Testis (tissue), 3 donors: Measurements from ENCODE around the gene TAF11L4. TPM values are rescaled to one million over a fixed set of nuclear protein-coding genes. Genes with fewer than 3 reads are reported as not detected.
"Not testable (repeated sequence)": the region's sequence is repeated elsewhere in the genome, so short reads cannot be mapped to it uniquely, and the experiment has no call there.

Experiments used
- DNase-seq: peaks from one replicate; pipeline ENCODE4 v3.0.0-alpha.2; 2019
- H3K27ac ChIP-seq, 2 donors: fragments of 200-600 bp; sonication (generic); one replicate each; pipeline ENCODE4 v1.5.1; 2019
- H3K27me3 ChIP-seq: fragments of 200-600 bp; sonication (generic); one replicate; pipeline ENCODE4 v1.5.1; 2019
- H3K36me3 ChIP-seq: fragments of 200-600 bp; sonication (generic); one replicate; pipeline ENCODE4 v1.5.1; 2017; ENCODE audit warnings: low read depth; ENCODE audit errors: missing control alignments
- H3K4me1 ChIP-seq: fragments of 200-600 bp; sonication (generic); one replicate; pipeline ENCODE4 v1.5.1; 2019
- H3K4me3 ChIP-seq, 2 donors: fragments of 200-600 bp; sonication (generic); one replicate each; pipeline ENCODE4 v1.5.1; 2017 to 2019
- H3K9me3 ChIP-seq: fragments of 200-600 bp; sonication (generic); one replicate; pipeline ENCODE4 v1.5.1; 2017
- CTCF ChIP-seq, 3 experiments: fragments of 450-650 bp in 2 of 3; fragments of 200-600 bp in 1 of 3; sonication (generic) in 1 of 3; IDR thresholded peaks; one replicate each; pipeline ENCODE4 v1.5.1; 2016 to 2019; ENCODE audit warnings: antibody characterized with exemption in 3 of 3, mild to moderate bottlenecking in 2 of 3, moderate library complexity in 1 of 3
- POLR2A ChIP-seq: fragments of 450-650 bp; IDR thresholded peaks from one replicate; pipeline ENCODE4 v1.6.1; 2017; ENCODE audit warnings: antibody characterized with exemption, mild to moderate bottlenecking, moderate library complexity
- WGBS, 2 donors: methylation state at CpG; one replicate each; pipeline ENCODE4 v1.1.5; 2018; 5-methylcytosine and 5-hydroxymethylcytosine counted together
- intact Hi-C: fragments of 100-400 bp; cut with DNase I; formaldehyde crosslinking; loops from one replicate; pipeline ENCODE4 v1.15.1; 2023; ENCODE audit warnings: low total_unique reads
- polyA plus RNA-seq: library from polyadenylated mRNA; stranded (reverse); fragments of 350-450 nt; fragmentation: Illumina TruSeq; extraction: RNeasy Lipid Tissue Mini Kit (QIAGEN cat#74804); gene quantifications from one replicate; pipeline ENCODE4 v1.2.3, GENCODE V29; 2014; ENCODE audit warnings: low read depth, low replicate concordance; ENCODE audit not compliant: insufficient read depth
- total RNA-seq, 2 donors: library from RNA; depleted of rRNA; stranded (reverse); fragments of >200 nt; gene quantifications; one replicate each; pipeline ENCODE4 v1.2.3, GENCODE V29; 2016

The TAF11L4 gene
- total and polyA plus RNA-seq, 3 donors from 2014 or later: not detected

- WGBS, 2 donors: 87 to 88% methylated on average over 1 of the region's 1 CpG
- Histone ChIP-seq H3K27ac (no peak overlapping the region), H3K27me3 (no peaks in the 10 kb centered on the region), H3K9me3 (no peaks in the 10 kb centered on the region), H3K36me3 (no peaks in the 10 kb centered on the region), H3K4me1 (no peaks in the 10 kb centered on the region), H3K4me3 (no peak overlapping the region)
- no peak for DNase-seq
- intact Hi-C loops: no loop called here
- no peak for TF ChIP-seq POLR2A
- no peak for TF ChIP-seq CTCF (IDR thresholded peaks at IDR 0.05)
Observed at GRCh38 chr5:17487174-17487512, 34.5 kb upstream of the TAF11L4 start.

- H3K36me3 ChIP-seq, DNase-seq, intact Hi-C loops, H3K9me3 ChIP-seq, H3K27me3 ChIP-seq, H3K4me1 ChIP-seq, H3K27ac ChIP-seq: not testable (repeated sequence)
- peak overlapping the region; percentile 18 to 31 for H3K4me3 ChIP-seq
- WGBS, 2 donors: 79 to 85% methylated on average over 9 to 22 of the region's 23 CpGs
Observed at GRCh38 chr5:17491257-17491656, 30.3 kb upstream of the TAF11L4 start.

- intact Hi-C loops: no loop called here
- H3K9me3 ChIP-seq: no peaks in the 10 kb centered on the region
- no peak for TF ChIP-seq POLR2A
- no peak for TF ChIP-seq CTCF (IDR thresholded peaks at IDR 0.05)
- H3K27me3 ChIP-seq: no peaks in the 10 kb centered on the region
- no peak overlapping the region for H3K27ac ChIP-seq
- 71 to 80% methylated on average over 3 of the region's 3 CpGs for WGBS, 2 donors
- no peak for DNase-seq
- no peaks in the 10 kb centered on the region for H3K4me1 ChIP-seq
- H3K4me3 ChIP-seq: no peak overlapping the region
- no peaks in the 10 kb centered on the region for H3K36me3 ChIP-seq
Observed at GRCh38 chr5:17492770-17493169, 28.8 kb upstream of the TAF11L4 start.

GRCh38 chr5:17497446-17497845 lies 24.2 kb upstream of the TAF11L4 start:
- TF ChIP-seq CTCF (IDR thresholded peaks at IDR 0.05) (no peak), POLR2A (no peak)
- 62 to 71% methylated on average over 4 of the region's 4 CpGs for WGBS, 2 donors
- DNase-seq: no peak
- intact Hi-C loops: no loop called here
- Histone ChIP-seq H3K9me3 (no peaks in the 10 kb centered on the region), H3K4me1 (no peaks in the 10 kb centered on the region), H3K27me3 (no peaks in the 10 kb centered on the region), H3K27ac (no peak overlapping the region), H3K36me3 (no peaks in the 10 kb centered on the region), H3K4me3 (no peak overlapping the region)

- DNase-seq, H3K36me3 ChIP-seq, H3K4me1 ChIP-seq, H3K27ac ChIP-seq, H3K27me3 ChIP-seq, H3K4me3 ChIP-seq, H3K9me3 ChIP-seq, intact Hi-C loops: not testable (repeated sequence)
- WGBS, 2 donors: 85 to 89% methylated on average over 8 of the region's 8 CpGs
Observed at GRCh38 chr5:17497931-17498330, 23.7 kb upstream of the TAF11L4 start, which contains the start of gene TAF11L2. TAF11L2 (plus strand) TSS chr5:17498231.

GRCh38 chr5:17511775-17512325 lies 9.8 kb upstream of the TAF11L4 start:
- Histone ChIP-seq H3K27me3 (no peaks in the 10 kb centered on the region), H3K27ac (no peak overlapping the region), H3K36me3 (no peaks in the 10 kb centered on the region), H3K4me1 (no peaks in the 10 kb centered on the region), H3K9me3 (no peaks in the 10 kb centered on the region), H3K4me3 (no peak overlapping the region)
- DNase-seq: no peak
- 64 to 86% methylated on average over 13 to 17 of the region's 17 CpGs for WGBS, 2 donors
- intact Hi-C loops: no loop called here
- TF ChIP-seq CTCF (IDR thresholded peaks at IDR 0.05) (no peak), POLR2A (no peak)

GRCh38 chr5:17517526-17517925 lies 4.1 kb upstream of the TAF11L4 start:
- H3K27me3 ChIP-seq, DNase-seq, H3K36me3 ChIP-seq, H3K27ac ChIP-seq, H3K4me1 ChIP-seq, H3K9me3 ChIP-seq, H3K4me3 ChIP-seq, intact Hi-C loops: not testable (repeated sequence)
- 63 to 65% methylated on average over 10 to 11 of the region's 12 CpGs for WGBS, 2 donors

- H3K9me3 ChIP-seq, H3K4me1 ChIP-seq, H3K4me3 ChIP-seq, H3K36me3 ChIP-seq, H3K27me3 ChIP-seq, intact Hi-C loops, DNase-seq, H3K27ac ChIP-seq: not testable (repeated sequence)
- WGBS, 2 donors: no CpG with 5 or more reads among the region's 15 CpGs
Observed at GRCh38 chr5:17518067-17518466, 3.5 kb upstream of the TAF11L4 start, which contains the start of gene TAF11L3. TAF11L3 (plus strand) TSS chr5:17518367.
